Measurements from ENCODE around the gene EEF2K. TPM values are rescaled to one million over a fixed set of nuclear protein-coding genes. Genes with fewer than 3 reads are reported as not detected.

EEF2K gene
- total and polyA plus RNA-seq, 2 of the 13 experiments (the other 11 are each of a cell fraction or from before 2014, with no cell fraction given) = 22.0 to 23.8 TPM

- TF ChIP-seq ZNF574 (CRISPR knock-in tag; IDR thresholded peaks at IDR 0.05) = 0 out of 2 replicates have a peak, but pooled peaks have one; percentile 11
- TF ChIP-seq ZNF251 (CRISPR knock-in tag; IDR thresholded peaks at IDR 0.05) = no peak
- TF ChIP-seq ZBTB37 (CRISPR knock-in tag; IDR thresholded peaks at IDR 0.05) = no peak
- no peak for TF ChIP-seq GRHL1 (CRISPR knock-in tag; conservative IDR thresholded peaks at IDR 0.05)
- no peak for TF ChIP-seq ZNF557 (CRISPR knock-in tag; IDR thresholded peaks at IDR 0.05)
- 0 out of 2 replicates have a peak, but pooled peaks have one; percentile 41 for TF ChIP-seq BORCS8-MEF2B (CRISPR knock-in tag; IDR thresholded peaks at IDR 0.05)
- no peak for TF ChIP-seq ZHX1 (CRISPR knock-in tag; IDR thresholded peaks at IDR 0.05; ENCODE audit: low read depth)
- TF ChIP-seq, protein P1, sequence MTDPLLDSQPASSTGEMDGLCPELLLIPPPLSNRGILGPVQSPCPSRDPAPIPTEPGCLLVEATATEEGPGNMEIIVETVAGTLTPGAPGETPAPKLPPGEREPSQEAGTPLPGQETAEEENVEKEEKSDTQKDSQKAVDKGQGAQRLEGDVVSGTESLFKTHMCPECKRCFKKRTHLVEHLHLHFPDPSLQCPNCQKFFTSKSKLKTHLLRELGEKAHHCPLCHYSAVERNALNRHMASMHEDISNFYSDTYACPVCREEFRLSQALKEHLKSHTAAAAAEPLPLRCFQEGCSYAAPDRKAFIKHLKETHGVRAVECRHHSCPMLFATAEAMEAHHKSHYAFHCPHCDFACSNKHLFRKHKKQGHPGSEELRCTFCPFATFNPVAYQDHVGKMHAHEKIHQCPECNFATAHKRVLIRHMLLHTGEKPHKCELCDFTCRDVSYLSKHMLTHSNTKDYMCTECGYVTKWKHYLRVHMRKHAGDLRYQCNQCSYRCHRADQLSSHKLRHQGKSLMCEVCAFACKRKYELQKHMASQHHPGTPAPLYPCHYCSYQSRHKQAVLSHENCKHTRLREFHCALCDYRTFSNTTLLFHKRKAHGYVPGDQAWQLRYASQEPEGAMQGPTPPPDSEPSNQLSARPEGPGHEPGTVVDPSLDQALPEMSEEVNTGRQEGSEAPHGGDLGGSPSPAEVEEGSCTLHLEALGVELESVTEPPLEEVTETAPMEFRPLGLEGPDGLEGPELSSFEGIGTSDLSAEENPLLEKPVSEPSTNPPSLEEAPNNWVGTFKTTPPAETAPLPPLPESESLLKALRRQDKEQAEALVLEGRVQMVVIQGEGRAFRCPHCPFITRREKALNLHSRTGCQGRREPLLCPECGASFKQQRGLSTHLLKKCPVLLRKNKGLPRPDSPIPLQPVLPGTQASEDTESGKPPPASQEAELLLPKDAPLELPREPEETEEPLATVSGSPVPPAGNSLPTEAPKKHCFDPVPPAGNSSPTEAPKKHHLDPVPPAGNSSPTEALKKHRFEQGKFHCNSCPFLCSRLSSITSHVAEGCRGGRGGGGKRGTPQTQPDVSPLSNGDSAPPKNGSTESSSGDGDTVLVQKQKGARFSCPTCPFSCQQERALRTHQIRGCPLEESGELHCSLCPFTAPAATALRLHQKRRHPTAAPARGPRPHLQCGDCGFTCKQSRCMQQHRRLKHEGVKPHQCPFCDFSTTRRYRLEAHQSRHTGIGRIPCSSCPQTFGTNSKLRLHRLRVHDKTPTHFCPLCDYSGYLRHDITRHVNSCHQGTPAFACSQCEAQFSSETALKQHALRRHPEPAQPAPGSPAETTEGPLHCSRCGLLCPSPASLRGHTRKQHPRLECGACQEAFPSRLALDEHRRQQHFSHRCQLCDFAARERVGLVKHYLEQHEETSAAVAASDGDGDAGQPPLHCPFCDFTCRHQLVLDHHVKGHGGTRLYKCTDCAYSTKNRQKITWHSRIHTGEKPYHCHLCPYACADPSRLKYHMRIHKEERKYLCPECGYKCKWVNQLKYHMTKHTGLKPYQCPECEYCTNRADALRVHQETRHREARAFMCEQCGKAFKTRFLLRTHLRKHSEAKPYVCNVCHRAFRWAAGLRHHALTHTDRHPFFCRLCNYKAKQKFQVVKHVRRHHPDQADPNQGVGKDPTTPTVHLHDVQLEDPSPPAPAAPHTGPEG (CRISPR knock-in tag; IDR thresholded peaks at IDR 0.05) = no peak
- no peak for TF ChIP-seq YEATS2 (CRISPR knock-in tag; IDR thresholded peaks at IDR 0.05; ENCODE audit: borderline replicate concordance)
- TF ChIP-seq ZSCAN21 (CRISPR knock-in tag; IDR thresholded peaks at IDR 0.05; ENCODE audit: borderline replicate concordance) = 0 out of 2 replicates have a peak, but pooled peaks have one; percentile 22
These were observed 7.4 kb upstream of the EEF2K start (continued) for GRCh38 chr16:22198547-22199293.

Data from HepG2 (cell line).